GM21528 (cell line): ENCODE data around the gene IL1R2.

Experiments used
- ATAC-seq: cut with Tn5 transposase; IDR thresholded peaks from one replicate; pipeline ENCODE4 v1.9.1; 2021; ENCODE audit warnings: mild to moderate bottlenecking, moderate library complexity; ENCODE audit not compliant: unreplicated experiment, low FRiP score

Gene IL1R2

DNA sequence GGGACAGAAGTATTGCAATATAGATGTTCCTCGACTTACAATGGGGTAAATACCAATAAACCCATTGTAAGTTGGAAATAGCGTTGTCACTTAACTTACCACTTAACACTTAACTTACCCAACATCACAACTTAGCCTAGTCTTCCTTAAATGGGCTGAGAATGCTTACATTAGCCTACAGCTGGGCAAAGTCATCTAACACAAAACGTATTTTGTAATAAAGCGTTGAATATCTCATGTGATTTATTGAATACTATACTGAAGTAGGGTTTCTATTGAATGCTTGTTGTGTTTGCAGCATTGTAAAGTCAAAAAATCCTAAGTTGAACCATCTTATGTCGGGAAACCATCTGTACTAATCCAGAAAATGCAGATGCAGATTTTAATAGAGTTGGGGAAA is 23.6 kb downstream of the IL1R2 start:
- ATAC-seq = no peak

DNA sequence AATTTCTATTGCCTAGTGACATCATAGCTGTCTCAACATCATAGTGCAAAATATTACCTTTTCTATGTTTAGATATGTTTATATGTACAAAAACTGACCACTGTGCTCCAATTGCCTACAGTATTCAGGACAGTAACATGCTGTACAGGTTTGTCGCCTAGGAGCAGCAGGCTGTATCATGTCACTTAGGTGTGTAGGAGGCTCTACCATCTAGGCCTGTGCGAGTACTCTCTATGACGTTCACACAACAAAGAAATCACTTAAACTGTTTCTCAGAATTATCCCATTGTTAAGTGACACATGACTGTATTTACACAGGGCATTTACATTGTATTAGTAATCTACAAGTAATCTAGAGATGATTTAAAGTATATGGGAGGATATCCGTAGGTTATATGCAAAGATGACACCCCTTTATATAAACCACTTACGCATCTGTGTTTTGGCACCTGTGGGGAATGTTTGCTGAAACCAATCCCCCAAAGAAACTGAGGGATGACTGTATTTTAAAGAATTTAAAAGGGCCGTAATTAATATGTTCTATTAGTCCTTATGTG is 24.7 kb downstream of the IL1R2 start:
- ATAC-seq = no peak

DNA sequence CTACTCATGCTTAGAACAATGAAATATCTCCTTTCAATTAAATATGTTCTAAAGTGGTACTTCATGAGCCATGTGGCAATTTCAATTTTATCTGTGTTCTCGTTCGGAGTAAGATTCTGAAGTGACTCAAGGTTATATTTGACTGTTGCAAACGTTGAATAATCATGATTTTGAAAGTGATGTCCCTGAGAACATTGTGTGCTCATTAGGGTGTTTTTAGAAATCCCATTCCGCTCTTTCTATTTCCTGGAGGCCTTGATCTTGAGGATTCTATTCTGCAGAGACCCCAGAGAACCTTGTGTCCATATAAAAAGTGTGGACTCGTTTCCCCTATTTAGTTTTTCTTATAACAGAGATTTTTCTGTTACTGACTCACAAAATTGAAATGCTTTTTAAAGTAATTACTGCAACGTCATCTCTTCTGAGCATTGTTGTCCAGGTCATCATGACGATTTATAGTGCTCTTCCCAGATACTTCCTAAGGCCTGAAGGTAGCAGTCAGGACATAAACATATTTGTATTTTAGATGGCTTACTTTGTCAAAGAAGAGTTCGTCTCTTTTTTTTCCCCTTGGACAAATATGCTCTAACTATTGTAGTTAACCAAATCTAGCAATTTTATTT is 27.2 kb downstream of the IL1R2 start:
- no peak for ATAC-seq

DNA sequence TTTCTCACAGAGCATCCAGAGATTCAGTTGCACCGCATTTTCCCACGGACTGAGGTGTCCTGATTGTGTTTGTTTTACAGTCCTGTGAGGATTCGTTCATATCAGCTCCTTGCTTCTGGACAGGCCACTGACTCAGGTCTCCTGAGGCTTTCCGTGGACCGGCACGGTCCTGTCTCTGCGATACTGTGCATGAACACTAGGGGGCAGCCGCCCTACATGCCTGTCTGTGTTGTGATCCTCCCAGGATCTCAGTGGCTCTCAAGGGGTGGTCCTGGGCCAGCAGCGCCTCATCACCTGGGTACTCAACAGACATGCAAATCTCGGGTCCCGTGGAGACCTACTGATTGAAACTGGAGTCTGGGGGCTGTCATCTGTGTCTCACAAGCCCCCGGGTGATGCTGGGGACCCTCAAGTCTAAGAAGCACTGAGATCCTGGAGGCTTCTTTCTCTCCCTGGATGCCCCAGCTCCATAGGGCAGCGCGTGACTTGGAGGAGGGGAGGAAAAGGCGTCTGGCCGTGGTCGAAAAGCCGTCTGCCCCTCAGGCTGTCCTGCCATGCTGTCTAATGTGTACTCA is 28.9 kb downstream of the IL1R2 start:
- ATAC-seq = no peak

DNA sequence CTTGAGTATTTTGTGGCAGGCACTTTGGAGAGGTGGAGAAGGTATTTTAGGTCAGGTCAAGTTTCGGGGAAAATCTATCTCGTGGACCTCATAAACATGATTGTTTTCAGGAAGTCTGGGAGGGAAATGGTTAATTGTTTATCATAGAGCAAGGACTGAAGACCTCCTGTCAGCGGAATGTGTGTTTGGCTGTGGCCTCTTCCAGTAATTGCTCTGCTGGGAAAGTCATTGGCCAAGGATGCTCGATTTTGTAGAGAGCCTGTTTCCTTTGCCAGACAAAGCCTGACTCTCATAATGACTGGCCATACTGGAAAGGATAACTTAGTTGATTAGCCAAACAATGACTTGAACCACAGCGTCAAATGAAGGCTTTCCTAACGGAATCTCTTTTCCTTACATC is 30.0 kb downstream of the IL1R2 start:
- no peak for ATAC-seq

DNA sequence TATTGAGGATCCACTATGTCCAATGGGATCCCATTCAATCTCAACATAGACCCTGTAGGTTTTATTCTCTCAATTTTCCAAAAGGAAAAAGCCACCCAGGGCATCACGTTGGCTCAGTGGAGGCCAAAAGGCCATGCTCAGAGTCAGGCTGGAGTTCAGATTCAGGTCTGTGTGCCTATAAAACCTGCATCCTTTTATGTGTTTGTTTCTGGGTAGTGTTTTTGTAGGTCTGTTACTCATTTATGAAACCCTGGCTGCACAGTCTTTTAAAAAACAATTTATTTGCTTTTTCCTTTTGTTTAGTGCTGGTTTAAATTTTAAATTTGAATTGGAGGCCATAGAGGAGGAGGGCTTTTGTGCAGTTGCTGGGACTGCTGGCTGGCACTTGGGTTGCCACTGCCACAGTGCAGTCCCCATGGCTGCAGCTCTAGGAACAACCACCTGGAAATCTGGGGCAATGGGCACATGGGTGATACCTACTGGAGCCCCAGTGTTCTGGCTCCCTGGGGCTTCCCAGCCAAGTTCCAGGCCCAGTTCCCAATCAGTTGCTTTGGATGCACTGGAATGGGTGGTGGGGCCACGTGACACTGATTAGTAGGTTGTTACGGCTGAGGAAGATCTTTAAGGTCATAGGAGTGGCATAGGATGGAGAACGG is 31.3 kb downstream of the IL1R2 start:
- no peak for ATAC-seq

DNA sequence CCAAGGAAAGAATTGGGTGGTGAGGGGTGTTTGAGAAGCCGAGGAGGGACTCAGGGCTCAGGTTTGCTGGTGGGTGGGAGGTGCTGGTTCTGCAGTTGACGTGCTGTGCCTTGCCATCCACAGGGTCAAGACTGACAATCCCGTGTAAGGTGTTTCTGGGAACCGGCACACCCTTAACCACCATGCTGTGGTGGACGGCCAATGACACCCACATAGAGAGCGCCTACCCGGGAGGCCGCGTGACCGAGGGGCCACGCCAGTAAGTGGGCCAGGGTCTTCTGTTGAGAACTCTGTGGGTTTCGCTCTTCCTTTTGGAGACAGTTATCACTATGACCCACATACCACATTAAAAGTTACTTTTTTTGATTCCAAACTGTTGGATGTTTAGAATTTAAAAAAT is 32.6 kb downstream of the IL1R2 start:
- no peak for ATAC-seq

DNA sequence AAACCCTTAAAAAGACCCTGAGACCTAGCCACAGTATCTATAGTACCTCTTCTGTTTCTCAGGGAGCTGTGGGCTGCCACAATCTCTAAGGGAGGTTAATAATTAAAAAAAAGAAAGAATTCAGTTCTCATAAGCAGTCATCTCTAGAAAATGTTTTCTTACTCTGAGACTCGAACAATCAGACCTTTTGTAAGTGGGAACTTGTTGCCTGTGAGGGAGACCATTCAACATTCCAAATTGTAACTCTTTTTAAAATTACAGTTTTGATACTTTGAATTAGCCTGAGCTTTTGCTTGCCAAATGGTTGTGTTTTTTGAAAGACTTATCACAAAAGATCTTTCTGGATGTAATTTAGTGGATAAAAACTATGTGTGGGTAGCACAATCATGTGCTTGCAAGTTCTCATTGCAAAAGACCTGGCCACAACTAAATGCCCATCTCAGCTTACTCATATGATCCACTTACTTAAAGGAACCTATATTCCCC is 33.3 kb downstream of the IL1R2 start:
- ATAC-seq = peak; percentile 65

DNA sequence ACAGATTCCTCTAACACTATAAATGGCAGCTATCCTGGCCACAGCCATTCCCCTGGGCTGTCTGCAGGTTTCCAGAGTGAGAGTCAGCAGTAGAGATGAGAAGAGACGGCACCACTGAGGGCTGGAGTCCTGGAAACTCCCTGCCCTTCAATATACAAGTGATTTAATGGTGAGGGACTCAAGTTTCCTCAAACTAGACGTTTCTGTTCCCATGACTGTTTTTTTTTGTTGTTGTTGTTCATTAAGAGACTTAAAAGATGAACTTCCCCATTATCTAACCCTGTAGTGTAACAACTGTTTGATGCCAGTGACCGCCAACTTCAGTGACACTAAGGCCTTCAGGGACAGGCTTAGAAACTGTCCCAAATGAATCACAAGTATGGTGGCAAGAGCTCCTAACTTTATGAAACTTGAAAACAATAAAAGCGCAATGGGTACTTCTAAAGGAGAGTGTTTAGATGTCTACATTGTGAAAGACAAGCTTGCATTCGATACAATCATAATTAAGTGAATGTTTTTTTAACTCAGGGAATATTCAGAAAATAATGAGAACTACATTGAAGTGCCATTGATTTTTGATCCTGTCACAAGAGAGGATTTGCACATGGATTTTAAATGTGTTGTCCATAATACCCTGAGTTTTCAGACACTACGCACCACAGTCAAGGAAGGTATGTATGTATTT is 34.0 kb downstream of the IL1R2 start:
- peak; percentile 52 for ATAC-seq

DNA sequence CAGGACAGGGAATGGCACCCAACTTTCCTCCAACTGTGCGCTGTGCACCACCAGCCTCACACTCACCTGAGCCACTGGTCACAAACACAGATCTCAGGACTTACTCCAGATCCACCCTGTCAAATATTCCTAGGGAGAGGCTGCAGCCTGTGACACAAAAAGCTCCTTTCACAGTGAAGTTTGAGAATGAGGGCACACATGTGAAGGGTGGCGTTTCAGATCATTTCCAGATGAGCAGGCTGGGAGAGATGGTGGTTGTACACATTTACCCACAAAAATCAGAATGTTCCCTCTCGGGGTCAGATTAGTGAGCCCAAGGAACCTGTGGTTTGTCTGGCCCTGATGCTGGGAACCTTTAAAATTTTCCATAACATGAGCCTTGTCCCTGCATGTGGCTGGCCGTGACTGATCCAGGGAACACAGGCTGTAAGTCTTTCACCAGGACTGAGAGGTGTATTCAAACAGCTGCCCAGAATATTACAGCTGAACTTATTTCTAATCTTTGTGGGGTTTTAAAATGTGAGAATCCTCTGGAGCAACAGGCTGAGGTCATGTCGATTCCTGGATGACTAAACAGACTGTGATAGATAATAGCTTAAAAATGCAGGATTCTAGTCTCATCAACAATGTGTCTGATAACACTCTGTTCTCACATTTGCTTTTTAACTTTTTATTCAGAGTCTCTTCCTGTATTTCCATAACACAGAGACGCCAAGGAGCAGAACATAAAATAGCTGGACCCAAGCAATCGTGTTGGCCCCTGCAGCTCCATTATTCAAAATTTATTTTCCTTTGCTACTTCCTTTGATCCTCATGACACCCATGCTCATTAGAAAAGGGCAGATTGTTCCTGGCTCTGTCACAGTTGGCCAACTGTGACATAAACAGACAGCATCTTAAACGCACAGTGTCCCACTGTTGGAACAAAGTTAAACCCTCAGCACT is 35.5 kb downstream of the IL1R2 start:
- ATAC-seq = no peak

DNA sequence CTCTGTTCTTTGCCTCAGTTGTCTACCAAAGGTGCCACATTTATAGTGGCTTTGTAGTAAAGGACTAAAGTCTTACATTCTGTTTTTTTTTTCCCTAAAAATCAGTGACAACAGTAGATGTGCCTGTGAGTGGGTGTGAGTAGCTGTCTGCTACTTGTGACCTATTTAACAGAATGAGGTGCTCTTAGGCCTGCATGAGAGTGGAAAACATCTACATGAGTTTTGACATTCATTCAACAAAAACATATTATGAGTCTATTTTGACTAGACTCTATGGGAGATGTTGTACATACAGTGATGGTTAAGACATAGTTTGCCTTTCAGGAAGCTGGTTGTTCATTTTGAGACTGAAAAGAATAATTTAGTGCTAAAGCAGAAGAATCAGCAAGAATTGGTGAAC is 36.7 kb downstream of the IL1R2 start:
- no peak for ATAC-seq

DNA sequence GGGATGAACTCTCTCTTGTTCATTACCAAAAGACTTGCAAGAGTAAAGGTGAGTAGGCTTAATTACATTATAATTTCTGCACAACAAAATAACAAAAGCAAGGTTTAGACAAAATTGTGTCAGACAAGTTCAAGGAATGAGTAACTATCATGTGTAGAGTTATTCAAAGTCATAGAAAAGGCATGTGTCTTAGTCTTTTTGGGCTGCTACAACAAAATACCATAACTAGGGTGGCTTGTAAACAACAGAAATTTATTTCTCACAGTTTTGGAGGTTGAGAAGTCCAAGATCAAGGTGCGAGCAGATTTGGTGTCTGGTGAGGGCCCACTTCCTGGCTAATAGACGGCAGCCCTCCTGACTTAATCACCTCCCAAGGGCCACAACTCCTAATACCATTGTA is 37.6 kb downstream of the IL1R2 start:
- ATAC-seq = no peak

DNA sequence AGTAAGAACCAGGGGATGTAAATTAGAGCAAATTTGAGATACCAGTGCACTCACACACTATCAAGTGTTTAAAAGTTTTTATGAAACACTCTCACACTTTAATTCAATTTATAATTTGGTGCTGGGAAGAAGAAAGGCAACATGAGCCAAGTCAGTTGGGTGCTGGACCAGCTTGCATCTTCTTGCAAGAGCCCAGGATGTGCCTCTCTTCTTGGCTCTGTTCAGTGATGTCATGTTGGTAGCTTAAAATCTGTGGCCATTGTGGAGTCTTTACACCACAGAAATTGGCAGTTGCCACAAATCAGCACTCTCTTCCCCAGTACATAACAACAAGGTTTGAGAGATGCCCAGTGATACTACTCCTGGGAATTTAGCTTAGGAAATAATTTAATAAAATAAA is 38.2 kb downstream of the IL1R2 start:
- no peak for ATAC-seq

DNA sequence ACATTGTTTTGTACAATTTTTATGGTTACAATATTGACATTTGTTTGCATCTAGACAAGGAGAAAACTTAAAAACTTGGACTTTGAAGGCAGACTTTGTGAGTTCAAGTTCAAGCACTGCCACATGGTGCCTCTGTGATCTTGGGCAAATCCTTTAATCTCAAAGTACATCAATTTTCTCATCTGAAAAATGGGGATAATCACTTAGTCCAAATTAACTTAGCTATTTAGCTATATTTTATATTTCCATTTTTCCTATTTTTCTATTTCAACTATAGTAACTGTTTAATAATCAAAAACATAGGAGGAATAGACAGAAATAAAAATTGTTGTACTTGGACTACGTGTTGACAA is 38.7 kb downstream of the IL1R2 start:
- no peak for ATAC-seq

DNA sequence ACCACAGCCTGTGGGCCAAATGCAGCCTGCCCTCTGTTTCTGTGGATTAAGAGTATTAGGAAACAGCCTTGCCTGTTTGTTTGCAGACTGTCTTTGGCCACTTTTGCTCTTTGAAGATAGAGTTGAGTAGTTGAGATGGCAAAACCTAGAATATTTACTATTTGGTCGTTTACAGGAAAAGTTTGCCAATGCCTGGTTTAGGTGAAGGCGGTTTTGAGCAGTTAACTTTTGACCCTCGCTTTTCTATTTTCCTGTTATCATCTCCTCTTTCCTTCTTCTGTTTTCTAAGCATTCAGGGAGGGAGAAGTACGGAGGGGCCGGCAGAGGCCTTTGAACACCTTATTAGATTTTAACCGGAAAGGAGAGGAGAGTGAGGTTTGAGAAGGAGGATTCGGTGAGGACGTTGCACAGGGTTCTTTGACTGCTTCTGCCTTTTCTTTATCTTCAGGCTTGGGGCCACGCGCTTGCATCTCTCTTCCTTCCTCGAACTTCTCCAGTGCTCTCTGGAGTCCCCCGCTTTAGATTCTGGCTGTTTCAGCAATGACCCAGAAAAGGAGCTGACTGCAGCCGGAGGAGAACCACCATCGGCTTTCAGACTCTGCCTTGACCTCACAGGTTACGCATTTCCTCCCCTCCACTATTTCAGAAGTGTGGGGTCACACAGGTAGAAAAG is 39.2 kb downstream of the IL1R2 start:
- ATAC-seq = no peak

DNA sequence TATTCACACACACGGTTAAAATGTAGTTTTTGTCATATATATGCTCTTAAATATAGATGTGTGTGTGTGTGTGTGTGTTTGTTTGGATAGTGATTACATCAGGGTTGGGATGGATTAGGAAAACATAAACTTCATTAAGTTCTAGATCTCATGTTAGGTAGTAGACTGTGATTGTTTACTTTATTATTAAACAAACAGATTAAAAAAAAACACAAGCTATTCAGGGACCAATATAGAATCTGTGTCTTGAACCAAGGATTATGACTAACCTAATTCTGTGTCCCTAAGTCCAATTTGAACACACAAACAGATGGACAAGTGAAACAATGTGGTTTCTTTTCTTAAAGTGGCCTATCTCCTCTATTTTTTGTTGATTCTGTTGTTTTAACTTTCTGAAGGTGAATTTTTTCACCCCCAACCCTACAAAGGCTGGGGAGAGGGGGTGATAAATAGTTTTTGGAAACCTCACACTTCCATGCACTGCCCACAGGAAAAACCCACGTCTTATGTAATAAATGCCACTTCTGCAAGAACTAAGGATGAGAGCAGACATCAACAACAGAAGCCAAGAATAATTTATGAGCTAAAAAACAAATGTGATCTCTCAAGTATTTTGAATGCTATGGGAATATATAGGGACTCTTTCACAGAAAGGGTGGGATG is 40.7 kb downstream of the IL1R2 start:
- ATAC-seq = no peak

DNA sequence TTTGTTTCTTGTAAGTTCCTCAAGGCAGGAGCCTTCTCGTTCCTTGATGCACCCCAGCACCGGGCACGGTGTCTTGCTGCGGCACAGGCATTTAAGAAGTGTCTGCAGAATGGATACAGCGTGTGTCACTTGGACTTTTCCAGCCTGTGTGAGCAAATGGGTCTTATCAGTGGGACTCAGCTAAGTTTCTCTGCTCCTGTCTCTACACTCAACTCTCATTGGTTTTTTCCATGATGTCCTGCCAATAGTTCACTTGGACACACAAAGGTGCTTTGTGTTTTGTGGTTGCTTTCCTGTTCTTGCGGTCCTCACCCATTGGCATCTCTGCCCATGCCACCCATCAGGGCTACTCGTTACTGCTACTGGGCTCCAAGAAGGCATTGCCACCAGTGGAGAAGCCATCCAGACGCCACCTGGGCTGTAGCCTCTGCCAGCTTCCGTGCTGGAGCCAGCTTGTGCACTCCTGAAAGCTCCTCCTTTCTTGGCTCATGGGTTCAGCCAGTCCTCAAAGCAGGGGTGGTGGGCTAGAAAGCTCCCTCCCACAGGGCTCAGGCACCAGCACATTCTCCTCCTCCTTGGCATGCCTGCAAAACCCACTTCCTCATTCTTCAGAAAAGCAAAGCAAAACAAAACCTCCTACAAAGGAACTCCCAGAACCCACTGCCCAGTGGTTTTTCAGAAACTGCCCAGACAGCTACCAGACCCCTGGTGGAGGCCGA is 41.4 kb downstream of the IL1R2 start:
- ATAC-seq = peak; percentile 57
